DMS153 treated with DMSO at 0.1 percent for 48 hours (cell line): ENCODE data around the gene IRF2BPL.

Experiments
- DNase-seq: peaks from one replicate; lab custom pipeline; 2025; ENCODE audit not compliant: unreplicated experiment; lab: John Stamatoyannopoulos, UW

IRF2BPL gene

DNA sequence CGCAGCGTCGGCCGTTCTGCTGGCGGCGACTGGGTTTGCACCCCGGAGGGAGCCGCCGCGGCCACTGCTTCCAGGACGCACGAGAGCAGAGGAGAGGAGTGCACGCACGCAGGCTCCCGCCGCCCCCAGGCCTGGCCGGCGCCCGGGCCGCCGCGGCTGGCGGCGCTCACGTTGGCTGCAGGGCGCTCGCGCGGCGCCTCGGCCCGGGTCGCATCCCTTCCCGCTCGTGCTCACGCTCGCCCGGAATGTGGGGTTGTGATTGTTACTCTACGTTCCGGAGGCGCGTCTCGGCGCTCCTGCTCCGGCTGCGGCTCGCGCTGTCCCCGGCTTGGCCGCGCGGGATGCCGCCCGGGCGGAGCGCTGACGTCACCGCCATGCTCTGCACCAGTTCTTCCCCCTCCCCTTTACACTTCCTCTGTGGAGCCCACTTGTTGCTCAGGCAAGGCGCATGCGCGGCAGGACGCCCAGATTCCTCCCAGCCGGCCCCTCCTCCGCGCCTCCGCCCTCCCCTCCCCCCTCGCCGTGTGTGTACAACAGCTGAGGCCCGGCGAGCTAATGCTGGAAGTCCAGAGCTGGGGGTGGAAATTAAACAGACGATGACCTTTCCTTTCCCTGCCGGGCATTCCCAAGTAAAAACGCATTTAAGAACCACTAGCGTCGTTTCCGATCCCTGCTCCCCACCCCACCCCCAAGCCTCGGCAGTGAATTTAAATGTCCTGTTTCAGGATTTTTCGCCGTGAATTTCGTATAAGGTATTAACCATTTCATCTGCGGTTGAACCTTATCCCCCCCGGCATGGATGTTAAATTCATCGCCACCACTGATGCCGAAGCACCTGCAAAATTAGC, at the start of gene IRF2BPL:
TSS of gene IRF2BPL (minus strand) at position 325 of the 848 bp plus-strand sequence. CDS start 916 bp downstream, outside the sequence.
- DNase-seq, result peak; percentile 98

DNA sequence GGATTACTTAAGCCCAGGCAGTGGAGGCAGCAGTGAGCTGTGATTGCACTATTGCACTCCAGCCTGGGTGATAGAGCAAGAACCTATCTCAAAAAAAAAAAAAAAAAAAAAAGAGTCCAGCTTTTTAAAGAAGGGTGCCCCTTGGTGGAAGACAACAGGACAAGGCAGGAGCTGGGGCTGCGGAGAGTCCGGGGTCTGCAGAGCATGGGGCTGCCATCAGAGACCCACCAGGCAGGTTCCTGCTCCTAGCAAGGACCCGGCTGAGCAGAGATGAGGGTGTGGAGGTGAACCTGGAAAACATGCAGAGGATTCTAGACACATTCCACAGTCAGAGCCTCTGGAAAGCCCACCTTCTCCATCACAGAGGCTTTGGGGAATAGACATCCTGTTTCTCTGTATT, 48.5 kb upstream of the IRF2BPL start:
- DNase-seq, result no peak

DNA sequence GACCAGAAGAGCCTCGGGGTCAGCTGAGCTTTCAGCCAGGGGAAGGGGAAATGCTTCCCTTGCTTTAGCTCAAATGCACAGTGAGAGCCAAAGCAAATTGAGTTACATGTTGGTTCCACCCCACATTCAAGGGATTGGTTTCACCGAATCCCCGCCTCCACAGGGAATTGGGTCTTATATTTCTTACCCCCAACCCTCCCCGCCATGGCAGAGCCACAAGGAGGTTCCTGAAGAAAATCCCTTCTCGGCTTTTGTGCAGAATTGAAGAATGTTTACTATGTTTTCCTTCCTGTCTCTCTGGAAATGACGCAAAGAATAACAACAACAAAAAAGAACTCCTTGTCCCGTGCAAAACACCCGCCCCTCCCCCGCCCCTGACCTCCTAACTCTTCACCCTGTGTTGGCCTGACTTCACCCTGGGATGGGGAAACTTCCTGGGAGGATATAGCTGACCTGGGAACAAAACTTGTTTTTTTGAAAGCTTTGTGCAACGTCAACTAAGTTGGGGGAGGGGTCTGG, 47.7 kb upstream of the IRF2BPL start:
- no peak for DNase-seq

DNA sequence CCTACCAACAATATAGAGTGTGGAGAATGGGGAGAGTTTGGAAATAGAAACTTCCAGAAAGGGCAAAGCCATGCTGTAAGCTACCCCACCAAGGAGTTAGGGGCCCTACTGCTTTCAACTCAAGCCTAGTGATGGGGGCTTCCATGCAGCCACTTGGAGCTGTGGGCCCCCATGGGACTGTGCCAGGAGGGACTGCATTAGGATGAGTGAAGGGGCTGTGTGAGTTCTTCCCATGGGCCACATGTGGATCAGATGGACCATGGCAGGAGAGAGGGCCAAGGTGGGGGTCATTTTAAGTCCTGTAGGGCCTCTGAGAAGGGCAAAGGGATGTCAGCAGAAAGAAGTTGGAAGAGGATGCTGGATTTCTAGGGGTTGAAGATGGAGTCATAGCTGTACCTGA, 46.5 kb upstream of the IRF2BPL start:
- DNase-seq, result no peak

DNA sequence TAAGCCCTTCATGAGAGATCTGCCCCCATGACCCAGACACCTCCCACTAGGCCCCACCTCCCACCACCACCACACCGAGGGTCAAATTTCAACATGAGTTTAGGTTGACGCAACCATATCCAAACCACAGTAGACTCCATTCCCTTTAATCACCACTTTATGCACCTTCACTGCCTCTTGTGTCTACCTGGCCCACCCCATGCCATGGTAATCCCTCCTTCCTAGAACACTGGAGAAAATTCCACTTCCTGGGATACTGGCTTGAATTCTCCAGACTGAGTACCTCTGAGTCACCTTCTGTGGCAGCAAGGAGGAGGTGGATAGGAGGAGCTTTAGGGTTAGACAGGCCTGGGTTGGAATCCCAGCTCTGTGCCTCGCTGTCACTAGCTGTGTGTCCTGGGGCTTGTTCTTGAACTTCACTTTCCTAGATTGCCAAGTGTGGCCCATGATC, 43.5 kb upstream of the IRF2BPL start:
- DNase-seq, result no peak

DNA sequence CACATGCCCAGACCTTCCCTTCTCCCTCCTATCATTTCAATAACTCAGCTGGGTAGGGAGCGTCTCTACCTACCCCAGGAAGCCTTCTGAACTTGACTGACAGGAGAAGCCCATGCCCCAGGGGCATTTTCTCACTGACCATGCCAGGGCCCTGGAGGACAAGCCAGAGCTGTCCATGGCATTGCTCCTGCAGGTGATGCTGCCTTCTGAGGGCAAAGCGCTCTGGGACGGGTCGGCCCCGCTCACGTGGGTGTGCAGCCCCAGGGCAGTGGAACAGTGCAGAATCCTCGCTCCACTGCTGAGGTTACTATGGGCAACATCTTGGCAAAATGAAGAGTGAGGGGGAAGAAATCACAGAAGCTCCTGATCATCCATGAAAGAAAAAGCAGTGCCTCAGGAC, 41.0 kb upstream of the IRF2BPL start:
- DNase-seq, result no peak

DNA sequence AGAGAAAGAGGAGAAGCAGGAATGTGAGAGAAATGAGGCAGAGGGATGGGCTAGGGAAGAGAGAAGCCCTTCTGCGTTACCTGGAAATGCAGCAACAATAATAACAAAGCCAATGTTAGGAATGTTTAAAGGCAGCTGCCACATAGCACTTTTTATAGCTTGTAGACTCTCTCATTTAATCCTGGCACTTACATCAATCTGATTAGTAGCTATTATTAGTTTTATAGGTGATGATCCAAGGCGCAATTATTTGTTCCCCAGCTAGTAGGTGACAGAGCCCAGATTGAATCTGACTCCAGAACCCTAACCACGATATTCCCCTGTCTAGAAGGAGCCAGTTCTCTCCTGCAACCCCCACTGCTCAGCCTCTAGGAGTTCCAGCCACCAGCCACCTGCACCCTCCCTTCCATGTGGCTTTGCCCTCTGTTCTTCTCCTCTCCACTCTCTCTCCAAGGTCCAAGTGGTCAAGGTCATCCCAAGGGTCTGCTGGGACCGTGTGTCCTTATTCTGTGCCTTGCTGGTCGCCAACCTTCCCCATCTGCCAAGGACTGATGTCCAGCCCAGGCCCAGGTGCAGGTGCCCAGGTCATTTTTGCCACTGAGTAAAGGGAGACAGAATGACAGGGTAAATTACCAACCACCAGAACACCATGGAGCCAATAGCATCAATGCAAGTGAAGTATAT, 40.2 kb upstream of the IRF2BPL start:
- DNase-seq, result no peak

DNA sequence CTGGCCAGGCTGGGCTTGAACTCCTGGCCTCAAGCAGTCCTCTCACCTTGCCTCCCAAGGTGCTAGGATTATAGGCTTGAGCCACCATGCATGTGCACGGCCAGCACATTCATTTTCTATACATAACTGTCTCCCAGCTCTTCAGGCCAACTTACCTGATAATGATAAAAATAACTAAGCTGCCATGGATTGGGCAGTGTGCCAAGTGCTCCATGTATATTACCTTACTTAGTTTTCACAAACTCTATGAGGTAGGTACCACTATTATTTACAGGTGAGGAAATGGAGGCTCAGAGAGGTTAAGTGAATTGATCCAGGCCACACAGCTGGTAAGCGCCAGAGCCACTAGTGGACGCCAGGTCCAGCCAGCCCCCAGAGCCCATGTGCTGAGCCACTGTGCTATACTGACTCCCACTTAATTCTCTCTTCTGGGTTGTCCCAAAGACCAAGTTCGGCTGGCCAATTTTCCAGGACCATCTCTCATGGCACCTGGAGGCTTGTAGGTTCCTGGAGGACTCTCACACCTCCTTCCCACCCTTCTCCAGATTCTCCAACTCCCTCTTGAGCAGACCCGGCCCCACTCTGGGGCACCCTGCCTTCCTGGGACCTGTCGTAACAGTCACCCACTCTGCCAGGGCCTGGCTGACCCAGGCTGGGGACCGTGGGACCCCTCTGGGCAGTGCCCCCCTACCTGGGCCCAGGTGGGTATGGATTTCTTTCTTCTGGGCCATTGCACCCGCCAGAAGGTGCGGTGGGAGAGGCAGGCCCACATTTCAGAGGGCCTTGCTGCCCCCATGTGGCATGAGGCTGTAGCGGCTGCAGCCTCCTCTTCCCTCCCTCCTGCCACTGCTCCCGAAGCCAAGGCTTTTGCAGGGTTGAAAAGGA, 39.4 kb upstream of the IRF2BPL start:
- DNase-seq, result peak; percentile 82

DNA sequence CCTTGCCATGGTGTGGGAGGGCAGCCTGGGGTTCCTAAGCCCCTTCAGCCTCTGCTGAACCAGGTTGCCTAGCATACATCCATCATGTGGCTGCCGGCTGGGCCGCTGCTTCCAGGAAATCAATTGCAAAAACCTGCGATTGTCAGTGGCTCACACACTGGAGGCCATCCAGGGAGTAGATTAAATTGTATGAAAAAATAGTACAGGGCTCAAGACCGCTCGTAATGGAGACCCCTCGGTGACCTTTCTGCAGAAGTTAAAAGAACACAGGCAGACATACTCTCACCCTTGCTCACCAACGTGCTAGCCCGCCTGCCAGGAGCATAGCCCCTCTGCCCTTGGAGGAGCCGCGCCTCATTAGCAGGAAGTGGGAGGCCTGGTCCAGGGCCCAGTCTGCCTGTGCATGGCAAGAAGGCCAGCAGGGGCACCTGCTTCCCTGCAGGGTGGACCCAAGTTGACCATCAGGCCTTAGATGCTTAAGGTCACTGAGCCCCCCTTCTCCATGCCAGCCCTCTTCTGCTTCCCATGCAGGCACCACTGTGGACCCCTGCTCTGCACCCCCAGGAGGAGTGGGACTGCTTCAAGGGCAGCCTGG, 38.2 kb upstream of the IRF2BPL start:
- DNase-seq, result peak; percentile 30

DNA sequence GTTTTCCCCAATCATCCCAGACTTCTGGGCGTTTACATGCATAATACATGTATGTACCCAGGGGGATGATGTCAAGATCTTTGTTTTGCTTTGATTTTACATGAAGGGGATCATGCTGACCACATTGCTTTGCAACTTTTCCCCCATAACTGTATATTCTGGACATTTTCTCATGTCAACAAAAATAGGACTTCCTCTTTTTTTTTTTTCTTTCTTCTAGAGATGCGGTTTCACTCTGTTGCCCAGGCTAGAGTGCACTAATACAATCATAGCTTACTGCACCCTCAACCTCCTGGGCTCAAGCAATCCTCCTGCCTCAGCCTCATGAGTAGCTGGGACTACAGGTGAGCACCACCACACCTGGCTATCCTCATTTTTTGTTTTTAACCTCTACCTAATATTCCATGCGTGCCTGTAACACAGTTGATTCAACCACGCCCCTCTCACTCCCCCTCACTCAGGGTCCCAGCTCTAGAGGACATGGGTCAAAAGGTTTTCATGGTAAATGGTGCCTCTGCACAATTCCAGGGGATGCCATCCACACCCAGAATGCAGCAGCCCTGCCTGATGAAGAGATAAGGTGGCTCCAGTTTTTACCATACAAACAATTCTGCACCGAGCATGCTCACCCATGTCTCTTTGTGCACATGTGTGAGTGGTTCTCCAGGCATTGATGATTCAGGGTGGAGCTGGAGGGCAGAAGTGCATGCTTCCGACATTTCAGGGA, 37.5 kb upstream of the IRF2BPL start:
- DNase-seq, result no peak

DNA sequence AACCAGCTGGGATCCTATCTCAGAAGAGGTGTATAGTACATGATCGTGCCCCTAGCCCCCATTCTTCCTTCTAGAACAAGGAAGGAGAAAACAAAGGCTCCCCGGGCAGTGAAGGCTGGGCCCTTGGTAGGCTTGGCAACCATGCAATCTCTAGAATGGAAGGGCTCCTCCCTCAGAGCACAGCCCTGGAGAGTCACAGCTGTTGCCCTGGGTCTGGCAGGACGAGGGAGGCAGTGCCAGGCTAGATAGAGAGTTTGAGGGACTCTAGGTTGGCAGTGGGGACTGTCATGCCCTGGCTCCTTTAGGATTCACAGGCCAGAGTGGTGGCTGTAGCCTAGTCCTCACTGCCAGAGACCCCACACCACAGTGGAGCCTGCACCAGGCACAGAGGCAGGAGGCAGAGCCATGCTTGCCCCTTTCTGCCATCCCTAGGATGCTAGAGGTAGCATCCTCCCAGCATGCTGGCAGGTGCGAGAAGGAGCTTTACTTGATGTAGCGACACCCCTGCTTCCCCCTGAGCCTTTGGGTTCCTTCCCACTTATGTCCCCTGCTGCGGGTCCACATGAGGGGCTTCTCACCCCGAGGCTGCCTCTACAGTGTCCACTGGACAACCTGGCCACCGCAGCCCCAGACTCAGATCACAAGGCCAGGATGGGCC, 36.1 kb upstream of the IRF2BPL start:
- no peak for DNase-seq

DNA sequence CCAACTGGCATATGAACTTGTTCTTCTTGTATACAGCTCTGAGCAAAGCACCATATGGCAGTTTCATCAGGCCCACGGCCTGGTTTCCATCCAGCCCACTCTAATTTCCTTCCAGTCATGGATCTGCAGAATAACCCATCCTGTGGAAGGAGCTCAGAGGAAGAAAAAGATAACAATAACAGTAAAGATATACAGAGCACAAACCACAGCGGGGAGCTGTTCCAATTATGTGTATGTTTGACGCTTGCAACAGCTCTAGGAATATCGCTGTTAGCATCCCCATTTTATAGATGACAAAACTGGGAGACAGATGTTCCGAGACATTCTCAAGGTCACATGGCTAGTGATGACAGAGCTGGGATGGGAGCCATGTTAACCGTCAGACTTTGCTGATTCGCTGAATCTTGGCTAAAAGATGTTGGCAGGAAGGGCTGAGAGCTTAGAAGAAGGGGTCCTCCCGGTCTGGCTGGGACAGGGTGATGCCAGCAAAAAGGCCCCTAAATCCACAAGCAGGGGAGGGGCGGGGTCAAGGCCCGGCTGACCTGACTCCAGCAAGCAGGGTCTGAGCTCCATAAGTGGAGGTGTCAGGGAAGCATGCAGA, 35.2 kb upstream of the IRF2BPL start:
- no peak for DNase-seq

DNA sequence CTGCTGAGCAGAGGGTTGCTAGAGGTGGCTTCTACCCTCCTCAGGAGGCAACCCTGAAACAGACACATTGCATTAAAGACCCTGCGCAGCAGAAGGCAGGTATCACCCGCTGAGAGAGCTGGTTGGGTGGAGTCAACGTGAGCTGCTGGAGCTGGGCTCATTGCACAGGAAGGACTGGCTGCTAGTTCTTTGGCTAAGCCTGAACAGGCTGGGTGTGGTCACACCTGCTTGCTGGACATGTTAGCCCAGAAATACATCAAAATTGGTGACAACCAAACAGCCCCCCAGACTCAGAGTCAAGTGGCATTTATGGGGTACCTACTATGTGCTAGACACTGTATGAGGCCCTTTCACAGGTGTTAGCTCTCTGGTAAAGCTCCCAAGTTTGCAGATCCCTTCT, 33.8 kb upstream of the IRF2BPL start:
- DNase-seq, result peak; percentile 29

DNA sequence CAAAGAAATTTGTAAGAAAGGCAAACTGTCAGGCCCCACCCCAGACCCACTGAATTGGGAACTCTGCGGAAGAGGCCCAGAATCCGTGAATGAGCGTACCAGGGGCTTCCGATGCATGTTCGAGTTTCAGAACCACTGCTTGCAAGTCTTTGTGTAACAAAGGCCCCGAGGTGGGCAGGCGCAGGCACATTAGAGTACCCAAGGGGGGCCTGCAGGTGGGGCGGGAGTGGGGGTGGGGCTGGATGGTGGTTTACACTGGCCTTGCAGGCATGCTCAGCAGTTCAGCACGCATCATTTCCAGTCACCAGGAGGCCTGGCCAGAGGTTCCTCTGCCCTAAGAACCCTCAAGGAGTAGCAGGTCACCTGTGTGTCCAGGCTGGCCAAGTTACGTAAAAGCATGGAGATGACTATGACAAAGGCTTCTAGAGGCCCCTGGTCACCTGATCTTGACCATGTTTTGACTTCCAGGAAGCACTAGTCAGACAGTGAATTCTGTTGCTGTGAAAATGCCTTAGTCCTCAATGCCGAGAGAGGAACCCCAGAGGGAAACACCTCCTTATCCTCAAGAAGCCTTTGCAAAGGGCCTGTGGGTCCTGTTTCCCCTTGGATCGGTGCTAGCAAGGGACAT, 33.2 kb upstream of the IRF2BPL start:
- no peak for DNase-seq

DNA sequence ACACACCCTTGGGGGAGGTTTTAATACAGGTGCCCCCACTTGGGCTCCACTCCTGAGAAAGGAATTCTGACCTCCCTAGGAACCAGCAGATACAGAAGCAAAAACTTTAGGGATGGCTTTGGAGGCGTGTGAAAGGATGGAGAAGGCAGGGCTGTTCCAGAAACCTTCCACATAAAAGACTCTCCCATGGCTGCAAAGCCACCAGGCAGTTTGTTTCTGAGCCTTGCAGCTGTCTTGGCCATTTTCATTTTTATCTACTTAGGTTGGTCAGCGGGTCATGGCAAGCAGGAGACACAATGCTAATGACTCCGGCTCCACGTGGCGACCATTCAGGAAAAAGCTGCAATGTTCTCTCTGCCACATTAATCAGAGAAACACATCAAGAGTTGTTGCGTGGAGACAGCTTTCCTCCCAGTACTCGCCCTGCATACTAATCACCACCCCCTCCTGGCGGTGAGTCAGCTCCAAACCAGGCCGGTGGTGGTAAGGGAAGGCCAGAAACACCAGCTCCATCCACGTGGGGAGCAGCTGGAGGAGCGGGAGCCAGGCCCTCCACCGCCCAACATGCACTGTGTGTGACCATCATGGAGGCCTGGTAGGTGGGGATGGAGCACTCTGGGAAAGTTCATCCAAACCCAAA, 30.9 kb upstream of the IRF2BPL start:
- peak; percentile 40 for DNase-seq

DNA sequence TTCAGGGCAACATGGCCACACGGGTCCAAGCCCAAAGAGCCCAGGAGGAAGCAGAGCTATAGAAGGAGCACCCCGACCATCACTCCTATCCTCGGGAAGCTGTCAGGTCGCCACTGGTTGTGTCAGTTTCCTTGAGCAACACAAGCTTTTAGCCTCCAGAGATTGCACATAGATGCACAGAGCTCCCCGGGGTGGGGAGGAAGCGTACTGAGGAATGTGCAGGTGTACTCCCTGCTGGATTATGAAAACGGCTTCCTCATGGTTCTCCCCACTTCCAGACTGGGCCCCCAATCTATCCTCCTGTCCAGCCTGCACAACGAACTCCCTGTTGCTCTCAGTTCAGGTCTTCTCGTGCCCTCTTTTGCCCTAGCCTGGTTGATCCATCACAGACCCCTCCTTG, 30.3 kb upstream of the IRF2BPL start:
- no peak for DNase-seq

DNA sequence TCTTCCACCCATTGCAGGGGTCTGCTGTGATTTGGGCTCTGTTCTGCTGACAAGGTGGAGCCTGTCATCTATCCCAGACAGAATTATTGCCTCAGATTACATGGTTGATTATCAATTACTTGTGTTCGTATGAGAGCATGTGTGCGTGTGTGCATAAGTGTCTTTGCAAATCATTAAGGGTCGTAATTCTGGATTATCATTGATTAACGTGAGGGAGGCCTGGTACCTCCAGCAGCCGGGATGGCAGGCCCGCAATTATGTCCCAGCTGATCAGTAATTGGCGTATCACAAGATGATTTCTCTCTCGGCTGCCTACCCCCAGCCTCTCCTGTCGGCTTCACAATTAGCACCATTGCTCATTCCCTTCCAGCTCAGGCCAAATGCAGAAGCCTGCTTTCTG, 29.6 kb upstream of the IRF2BPL start:
- no peak for DNase-seq

DNA sequence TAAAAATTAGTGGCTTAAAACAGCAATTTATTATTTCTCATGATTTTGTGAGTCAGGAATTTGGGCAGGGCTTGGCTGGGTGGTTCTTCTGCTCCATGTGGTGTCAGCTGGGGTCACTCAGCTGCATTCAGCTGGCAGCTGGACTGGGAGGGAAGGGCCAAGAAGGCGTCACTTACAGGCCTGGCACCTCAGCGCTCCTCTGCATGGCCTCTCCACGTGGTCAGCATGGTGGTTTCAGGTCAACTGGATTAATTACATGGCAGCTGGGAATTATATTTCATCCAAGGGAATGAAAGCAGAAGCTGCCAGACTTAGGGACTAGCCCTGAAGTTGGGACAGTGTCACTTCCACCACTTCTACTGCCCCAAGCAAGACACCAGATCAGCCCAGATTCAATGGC, 27.5 kb upstream of the IRF2BPL start:
- no peak for DNase-seq
